Inflammatory macrophage treated with lipopolysaccharide for 4 hours (primary cell): ENCODE measurements around the gene CSNK1D.
A peak's percentile ranks its signal among the peaks of the same experiment; 100 is the strongest.

Experiments used
- DNase-seq: peaks from one replicate; pipeline ENCODE4 v3.0.0-alpha.2; 2020

The CSNK1D gene

GRCh38 chr17:82249896-82250581 lies 23.5 kb downstream of the CSNK1D start:
- no peak for DNase-seq

GRCh38 chr17:82248815-82249674 lies 24.5 kb downstream of the CSNK1D start:
- DNase-seq: no peak

- no peak for DNase-seq
Observed at GRCh38 chr17:82247856-82248671, 25.4 kb downstream of the CSNK1D start.

- no peak for DNase-seq
Observed at GRCh38 chr17:82247182-82247823, 26.2 kb downstream of the CSNK1D start.

- no peak for DNase-seq
Observed at GRCh38 chr17:82246365-82247181, 26.9 kb downstream of the CSNK1D start.

- DNase-seq: no peak
Observed at GRCh38 chr17:82246040-82246364, 27.5 kb downstream of the CSNK1D start.

GRCh38 chr17:82245134-82246039 lies 28.1 kb downstream of the CSNK1D start:
- DNase-seq: no peak

GRCh38 chr17:82244413-82245133 lies 28.9 kb downstream of the CSNK1D start:
- DNase-seq: peak; percentile 26

GRCh38 chr17:82243648-82244412 lies 29.7 kb downstream of the CSNK1D start:
- DNase-seq: no peak

- no peak for DNase-seq
Observed at GRCh38 chr17:82242977-82243647, 30.4 kb downstream of the CSNK1D start.

- DNase-seq: no peak
Observed at GRCh38 chr17:82242698-82242976, 30.9 kb downstream of the CSNK1D start.

- DNase-seq: no peak
Observed at GRCh38 chr17:82241926-82242697, 31.4 kb downstream of the CSNK1D start.

- peak; percentile 91 for DNase-seq
Observed at GRCh38 chr17:82241183-82241925, 32.1 kb downstream of the CSNK1D start.

GRCh38 chr17:82240506-82241182 lies 32.9 kb downstream of the CSNK1D start:
- no peak for DNase-seq

GRCh38 chr17:82239926-82240505 lies 33.5 kb downstream of the CSNK1D start:
- DNase-seq: no peak

GRCh38 chr17:82239401-82239925 lies 34.0 kb downstream of the CSNK1D start:
- no peak for DNase-seq
